Hepatocyte (in vitro differentiated cells): ENCODE measurements around the gene RGPD4. TPM values are rescaled to one million over a fixed set of nuclear protein-coding genes. Genes with fewer than 3 reads are reported as not detected.
"Not testable (repeated sequence)": the region's sequence is repeated elsewhere in the genome, so short reads cannot be mapped to it uniquely, and the experiment has no call there.

Experiments
- DNase-seq: peaks from one replicate; pipeline ENCODE4 v3.0.0-alpha.2; 2016; ENCODE audit warnings: low spot score
- H2AFZ ChIP-seq: fragments of 200-600 bp; sonication (generic); 2 replicates; pipeline ENCODE4 v1.6.0; 2016; ENCODE audit warnings: antibody characterized with exemption, mild to moderate bottlenecking
- H3K27ac ChIP-seq: fragments of 200-600 bp; sonication (generic); 2 replicates; pipeline ENCODE4 v1.5.1; 2016; ENCODE audit warnings: mild to moderate bottlenecking
- H3K27me3 ChIP-seq: fragments of 200-600 bp; sonication (generic); 2 replicates; pipeline ENCODE4 v1.6.1; 2016
- H3K36me3 ChIP-seq: fragments of 200-600 bp; sonication (generic); replicated peaks from 2 replicates; pipeline ENCODE4 v1.5.1; 2016; ENCODE audit warnings: low read depth; ENCODE audit not compliant: insufficient read depth
- H3K4me1 ChIP-seq: fragments of 200-600 bp; sonication (generic); 2 replicates; pipeline ENCODE4 v1.5.1; 2016; ENCODE audit warnings: mild to moderate bottlenecking, moderate library complexity; ENCODE audit not compliant: insufficient read depth
- H3K4me2 ChIP-seq: fragments of 200-600 bp; sonication (generic); 2 replicates; pipeline ENCODE4 v1.6.0; 2016
- H3K4me3 ChIP-seq: fragments of 200-600 bp; sonication (generic); 2 replicates; pipeline ENCODE4 v1.5.1; 2016; ENCODE audit warnings: mild to moderate bottlenecking
- H3K79me2 ChIP-seq: fragments of 200-600 bp; sonication (generic); 2 replicates; pipeline ENCODE4 v1.6.0; 2017; ENCODE audit warnings: mild to moderate bottlenecking
- H3K9me2 ChIP-seq: fragments of 200-600 bp; sonication (generic); replicated peaks from 2 replicates; pipeline ENCODE4 v1.6.0; 2017; ENCODE audit warnings: mild to moderate bottlenecking; ENCODE audit not compliant: insufficient read depth
- H3K9me3 ChIP-seq: fragments of 200-600 bp; sonication (generic); 2 replicates; pipeline ENCODE4 v1.5.1; 2016; ENCODE audit warnings: low read depth, mild to moderate bottlenecking
- H4K20me1 ChIP-seq: fragments of 200-600 bp; sonication (generic); 2 replicates; pipeline ENCODE4 v1.6.0; 2016; ENCODE audit warnings: mild to moderate bottlenecking; ENCODE audit not compliant: insufficient read depth, poor library complexity, severe bottlenecking
- CTCF ChIP-seq: fragments of 200-600 bp; sonication (generic); IDR thresholded peaks from 2 replicates; pipeline ENCODE4 v1.5.1; 2016; ENCODE audit warnings: antibody characterized with exemption, mild to moderate bottlenecking; ENCODE audit not compliant: poor library complexity
- EZH2 ChIP-seq: fragments of 200-600 bp; sonication (generic); IDR thresholded peaks from 2 replicates; pipeline ENCODE4 v1.6.1; 2016; ENCODE audit warnings: antibody characterized with exemption, mild to moderate bottlenecking, borderline replicate concordance
- EZH2phosphoT487 ChIP-seq: fragments of 200-600 bp; sonication (generic); IDR thresholded peaks from one replicate; pipeline ENCODE4 v1.6.1; 2018; ENCODE audit warnings: antibody characterized with exemption, mild to moderate bottlenecking, low read depth, moderate library complexity; ENCODE audit not compliant: unreplicated experiment, severe bottlenecking
- WGBS: methylation state at CpG from one replicate; pipeline ENCODE4 v1.1.6; 2016; ENCODE audit warnings: low lambda C conversion rate; ENCODE audit errors: missing lambda C conversion rate; 5-methylcytosine and 5-hydroxymethylcytosine counted together
- polyA plus RNA-seq: library from polyadenylated mRNA; unstranded; fragments of >200 nt; fragmentation: Nextera tagmentation; extraction: Ambion mirVana; gene quantifications from 2 replicates; pipeline ENCODE4 v1.2.1, GENCODE V29; 2016
- total RNA-seq: library from RNA; depleted of rRNA; stranded (reverse); fragments of >200 nt; gene quantifications from 2 replicates; pipeline ENCODE4 v1.2.3, GENCODE V29; 2014

RGPD4 gene
- total and polyA plus RNA-seq, 2 experiments from 2014 or later, result 0.04 TPM; not detected in 1

GRCh38 chr2:107833618-107834017 is 6.9 kb downstream of the RGPD4 start:
- H3K9me3 ChIP-seq, H3K79me2 ChIP-seq, H3K27me3 ChIP-seq, H3K4me2 ChIP-seq, DNase-seq, H4K20me1 ChIP-seq, H3K4me1 ChIP-seq, H3K9me2 ChIP-seq, H3K27ac ChIP-seq, H2AFZ ChIP-seq, H3K4me3 ChIP-seq, H3K36me3 ChIP-seq: not testable (repeated sequence)
- WGBS, result 40% methylated on average over 11 of the region's 11 CpGs
- TF ChIP-seq CTCF, result peak; percentile 23

- TF ChIP-seq CTCF, result peak; percentile 31
- H3K79me2 ChIP-seq, H3K4me1 ChIP-seq, H3K27me3 ChIP-seq, H3K27ac ChIP-seq, DNase-seq, H2AFZ ChIP-seq, H3K9me3 ChIP-seq, H3K4me2 ChIP-seq, H3K4me3 ChIP-seq, H4K20me1 ChIP-seq, H3K9me2 ChIP-seq, H3K36me3 ChIP-seq: not testable (repeated sequence)
- 80% methylated on average over 1 of the region's 2 CpGs for WGBS
Observed at GRCh38 chr2:107916121-107916520, 89.4 kb downstream of the RGPD4 start.

DNA sequence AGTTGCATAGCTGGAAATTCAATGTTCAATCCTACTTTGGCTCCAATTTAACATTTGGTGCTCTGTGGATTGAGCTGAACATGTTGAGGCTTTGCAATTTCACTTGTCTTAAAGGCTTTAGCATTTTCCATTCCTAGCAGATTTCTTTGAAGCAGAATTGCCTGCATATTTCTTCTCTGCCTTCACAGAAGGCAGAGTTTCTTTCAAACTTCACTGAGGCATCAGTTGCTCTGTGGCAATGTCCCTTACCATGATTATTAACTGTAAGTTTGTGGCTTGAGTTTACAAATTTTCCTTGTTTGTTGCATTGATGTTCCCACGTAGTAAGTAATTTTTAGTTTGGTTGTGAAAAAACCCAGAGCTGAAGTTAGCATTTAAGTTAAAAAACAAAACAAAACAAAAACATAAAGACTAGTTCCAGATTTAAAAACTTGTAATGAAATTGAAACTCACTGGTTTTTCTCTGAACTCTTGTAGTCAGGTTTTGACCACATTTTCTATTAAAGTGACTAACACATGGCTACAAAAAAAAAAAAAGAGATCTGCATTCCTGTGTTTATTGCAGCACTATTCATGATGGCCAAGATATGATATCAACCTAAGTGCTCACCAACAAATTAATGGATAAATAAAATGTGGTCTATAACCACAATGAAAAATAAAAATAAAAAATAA is 90.1 kb downstream of the RGPD4 start:
- H3K27me3 ChIP-seq, H3K9me3 ChIP-seq, H4K20me1 ChIP-seq, H2AFZ ChIP-seq, H3K4me1 ChIP-seq, DNase-seq, H3K36me3 ChIP-seq, H3K4me2 ChIP-seq, H3K27ac ChIP-seq, H3K9me2 ChIP-seq, H3K79me2 ChIP-seq, H3K4me3 ChIP-seq: not testable (repeated sequence)
- WGBS, result 73% methylated on average over 1 of the region's 1 CpG

GRCh38 chr2:107927034-107927534 is 100.4 kb downstream of the RGPD4 start:
- no peaks in the 10 kb centered on the region for H3K9me2 ChIP-seq
- no peak for DNase-seq
- no peak overlapping the region for H3K27ac ChIP-seq
- no peak overlapping the region for H3K4me2 ChIP-seq
- H2AFZ ChIP-seq, result no peak overlapping the region
- no peaks in the 10 kb centered on the region for H3K9me3 ChIP-seq
- peaks cover 6% of the 10 kb centered on the region for H3K4me1 ChIP-seq
- H4K20me1 ChIP-seq, result no peaks in the 10 kb centered on the region
- H3K4me3 ChIP-seq, result no peak overlapping the region
- no peaks in the 10 kb centered on the region for H3K36me3 ChIP-seq
- H3K27me3 ChIP-seq, result no peaks in the 10 kb centered on the region
- no peak for TF ChIP-seq EZH2phosphoT487
- no peak for TF ChIP-seq EZH2
- no peak for TF ChIP-seq CTCF
- WGBS, result 68% methylated on average over 3 of the region's 3 CpGs
- no peaks in the 10 kb centered on the region for H3K79me2 ChIP-seq
